ENCODE measurements around the gene CEP63.

The CEP63 gene

DNA sequence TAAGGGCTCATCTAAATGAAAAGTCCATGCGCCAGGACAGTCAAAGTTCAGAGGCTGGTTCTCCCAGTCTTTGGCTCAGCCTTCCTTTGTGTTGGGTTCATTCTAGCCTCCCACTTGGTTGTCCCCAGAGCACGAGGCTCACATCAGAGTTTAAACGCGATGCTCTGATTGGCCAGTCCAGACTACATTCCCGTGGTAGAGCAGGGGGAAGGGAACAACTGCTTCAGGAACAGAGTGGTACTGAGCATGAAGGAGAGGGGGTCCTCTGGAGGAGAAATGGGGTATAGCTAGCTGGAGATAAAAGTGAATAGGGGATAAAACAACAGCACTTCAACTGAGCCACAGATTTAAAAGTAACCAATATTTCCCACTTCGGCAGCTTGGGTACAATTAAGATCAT is 32.2 kb upstream of the CEP63 start:
- Histone ChIP-seq H3K4me1 (ENCODE audit: control insufficient read depth, insufficient read depth, low read length) (peaks cover 15% of the 10 kb centered on the region), H3K9me3 (ENCODE audit: control insufficient read depth, insufficient read depth, low read depth, low read length) (no peaks in the 10 kb centered on the region), H3K36me3 (ENCODE audit: control insufficient read depth, insufficient read depth, low read length) (no peaks in the 10 kb centered on the region), H3K27me3 (ENCODE audit: control insufficient read depth, insufficient read depth, low read length) (no peaks in the 10 kb centered on the region), H3K9ac (ENCODE audit: low read length) (no peak overlapping the region), H3K27ac (ENCODE audit: low read depth, low read length) (no peak overlapping the region), H3K4me3 (ENCODE audit: low read depth, low read length) (no peak overlapping the region)

DNA sequence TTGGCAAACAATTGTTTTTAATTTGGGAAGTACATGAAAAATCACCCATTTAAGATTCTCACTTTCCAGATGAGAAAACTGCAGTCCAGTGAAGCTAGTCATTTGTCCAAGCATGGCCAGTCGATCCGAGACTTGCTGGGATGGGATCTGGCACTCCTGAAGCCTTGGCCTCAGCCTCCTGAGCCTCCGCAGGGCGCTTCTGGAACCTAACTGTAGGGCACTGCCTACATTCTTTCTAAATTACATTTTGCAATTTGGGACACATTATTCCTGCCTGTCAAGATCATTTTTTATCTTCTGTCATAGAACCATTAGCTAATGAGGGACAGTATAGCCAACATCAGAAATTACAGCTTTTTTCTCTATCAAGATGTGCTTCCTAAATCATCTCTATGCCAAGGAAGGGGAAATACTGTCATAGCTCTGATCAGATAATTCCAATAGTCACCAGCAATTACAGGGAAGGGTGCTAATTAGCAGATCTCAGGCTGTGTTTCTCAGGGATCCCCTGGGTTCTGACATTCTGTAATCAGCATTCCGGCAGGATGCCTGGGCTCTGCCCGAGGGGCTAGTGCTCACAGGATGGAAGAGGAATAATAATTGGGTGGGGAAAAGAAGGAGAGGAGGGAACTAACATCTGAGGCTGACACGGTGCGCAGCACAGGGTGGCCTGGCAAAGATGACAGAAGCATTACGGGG is 28.3 kb upstream of the CEP63 start:
- no peaks in the 10 kb centered on the region for H3K9me3 ChIP-seq (ENCODE audit: control insufficient read depth, insufficient read depth, low read depth, low read length)
- no peak overlapping the region for H3K9ac ChIP-seq (ENCODE audit: low read length)
- H3K4me1 ChIP-seq (ENCODE audit: control insufficient read depth, insufficient read depth, low read length): peaks cover 17% of the 10 kb centered on the region
- no peak overlapping the region for H3K27ac ChIP-seq (ENCODE audit: low read depth, low read length)
- H3K36me3 ChIP-seq (ENCODE audit: control insufficient read depth, insufficient read depth, low read length): no peaks in the 10 kb centered on the region
- no peak overlapping the region for H3K4me3 ChIP-seq (ENCODE audit: low read depth, low read length)
- H3K27me3 ChIP-seq (ENCODE audit: control insufficient read depth, insufficient read depth, low read length): no peaks in the 10 kb centered on the region

- H3K9ac ChIP-seq (ENCODE audit: low read length): no peak overlapping the region
- no peak overlapping the region for H3K27ac ChIP-seq (ENCODE audit: low read depth, low read length)
- no peaks in the 10 kb centered on the region for H3K36me3 ChIP-seq (ENCODE audit: control insufficient read depth, insufficient read depth, low read length)
- H3K4me1 ChIP-seq (ENCODE audit: control insufficient read depth, insufficient read depth, low read length): peaks cover 22% of the 10 kb centered on the region
- no peaks in the 10 kb centered on the region for H3K27me3 ChIP-seq (ENCODE audit: control insufficient read depth, insufficient read depth, low read length)
- no peak overlapping the region for H3K4me3 ChIP-seq (ENCODE audit: low read depth, low read length)
- no peaks in the 10 kb centered on the region for H3K9me3 ChIP-seq (ENCODE audit: control insufficient read depth, insufficient read depth, low read depth, low read length)
Observed at GRCh38 chr3:134458406-134458945, 27.4 kb upstream of the CEP63 start.

DNA sequence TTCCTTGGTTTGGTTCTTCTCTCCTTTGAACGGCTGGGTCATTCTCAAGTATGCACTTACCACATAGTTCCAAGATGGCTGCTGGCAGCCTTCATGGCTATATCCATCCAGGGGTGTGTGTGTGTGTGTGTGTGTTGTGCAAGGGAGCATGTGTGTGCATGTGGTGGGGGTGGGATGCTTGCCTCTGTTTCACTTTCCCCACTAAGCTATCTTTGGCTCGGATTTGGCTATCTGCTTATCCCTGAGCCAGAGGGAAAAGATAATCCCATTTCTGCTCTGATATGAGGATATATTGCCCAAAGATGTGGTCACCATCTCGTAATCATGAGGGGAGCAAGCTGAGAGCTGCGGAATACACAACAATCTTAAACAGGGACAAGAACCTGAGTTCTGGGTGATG is 26.3 kb upstream of the CEP63 start:
- Histone ChIP-seq H3K4me1 (ENCODE audit: control insufficient read depth, insufficient read depth, low read length) (peaks cover 30% of the 10 kb centered on the region), H3K4me3 (ENCODE audit: low read depth, low read length) (no peak overlapping the region), H3K9me3 (ENCODE audit: control insufficient read depth, insufficient read depth, low read depth, low read length) (no peaks in the 10 kb centered on the region), H3K27ac (ENCODE audit: low read depth, low read length) (no peak overlapping the region), H3K36me3 (ENCODE audit: control insufficient read depth, insufficient read depth, low read length) (no peaks in the 10 kb centered on the region), H3K9ac (ENCODE audit: low read length) (no peak overlapping the region), H3K27me3 (ENCODE audit: control insufficient read depth, insufficient read depth, low read length) (no peaks in the 10 kb centered on the region)

- H3K27ac ChIP-seq (ENCODE audit: low read depth, low read length): no peak overlapping the region
- no peaks in the 10 kb centered on the region for H3K36me3 ChIP-seq (ENCODE audit: control insufficient read depth, insufficient read depth, low read length)
- no peak overlapping the region for H3K9ac ChIP-seq (ENCODE audit: low read length)
Observed at GRCh38 chr3:134460965-134461364, 24.9 kb upstream of the CEP63 start.

GRCh38 chr3:134462331-134462941 is 23.4 kb upstream of the CEP63 start:
- no peak overlapping the region for H3K4me3 ChIP-seq (ENCODE audit: low read depth, low read length)

More at GRCh38 chr3:134460965-134461364, 24.9 kb upstream of the CEP63 start:
- H3K4me1 ChIP-seq (ENCODE audit: control insufficient read depth, insufficient read depth, low read length): peaks cover 37% of the 10 kb centered on the region
- no peaks in the 10 kb centered on the region for H3K9me3 ChIP-seq (ENCODE audit: control insufficient read depth, insufficient read depth, low read depth, low read length)
- no peak overlapping the region for H3K4me3 ChIP-seq (ENCODE audit: low read depth, low read length)
- no peaks in the 10 kb centered on the region for H3K27me3 ChIP-seq (ENCODE audit: control insufficient read depth, insufficient read depth, low read length)

DNA sequence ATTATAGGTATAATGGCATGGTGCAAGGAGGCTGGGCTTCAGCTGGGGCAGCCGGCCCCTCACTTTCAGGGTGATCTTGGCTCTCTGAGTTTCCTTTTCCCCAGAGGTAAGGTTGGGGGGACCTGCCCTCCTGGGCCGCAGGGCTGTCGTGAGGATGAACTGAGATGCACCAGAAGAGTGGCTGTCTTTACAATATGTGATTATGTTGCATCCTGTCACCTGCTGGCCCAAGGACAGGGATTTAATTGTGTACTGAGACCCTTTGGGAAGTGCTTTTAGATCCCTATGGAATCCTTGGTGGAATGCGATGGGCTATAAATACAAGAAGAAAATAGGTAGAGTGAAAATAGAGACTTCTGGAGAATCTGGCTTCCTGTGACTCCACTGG is 22.2 kb upstream of the CEP63 start:
- H3K4me1 ChIP-seq (ENCODE audit: control insufficient read depth, insufficient read depth, low read length): peaks cover 31% of the 10 kb centered on the region
- H3K9ac ChIP-seq (ENCODE audit: low read length): peak overlapping the region; percentile 55
- no peaks in the 10 kb centered on the region for H3K9me3 ChIP-seq (ENCODE audit: control insufficient read depth, insufficient read depth, low read depth, low read length)
- H3K27me3 ChIP-seq (ENCODE audit: control insufficient read depth, insufficient read depth, low read length): no peaks in the 10 kb centered on the region
- H3K27ac ChIP-seq (ENCODE audit: low read depth, low read length): peak overlapping the region; percentile 55
- no peaks in the 10 kb centered on the region for H3K36me3 ChIP-seq (ENCODE audit: control insufficient read depth, insufficient read depth, low read length)
- H3K4me3 ChIP-seq (ENCODE audit: low read depth, low read length): peak overlapping the region; percentile 22; the same call in 1 of the 2 replicates

More at GRCh38 chr3:134462331-134462941, 23.4 kb upstream of the CEP63 start:
- Histone ChIP-seq H3K4me1 (ENCODE audit: control insufficient read depth, insufficient read depth, low read length) (peaks cover 36% of the 10 kb centered on the region), H3K27me3 (ENCODE audit: control insufficient read depth, insufficient read depth, low read length) (no peaks in the 10 kb centered on the region), H3K9me3 (ENCODE audit: control insufficient read depth, insufficient read depth, low read depth, low read length) (no peaks in the 10 kb centered on the region), H3K36me3 (ENCODE audit: control insufficient read depth, insufficient read depth, low read length) (no peaks in the 10 kb centered on the region), H3K27ac (ENCODE audit: low read depth, low read length) (no peak overlapping the region), H3K9ac (ENCODE audit: low read length) (no peak overlapping the region)

DNA sequence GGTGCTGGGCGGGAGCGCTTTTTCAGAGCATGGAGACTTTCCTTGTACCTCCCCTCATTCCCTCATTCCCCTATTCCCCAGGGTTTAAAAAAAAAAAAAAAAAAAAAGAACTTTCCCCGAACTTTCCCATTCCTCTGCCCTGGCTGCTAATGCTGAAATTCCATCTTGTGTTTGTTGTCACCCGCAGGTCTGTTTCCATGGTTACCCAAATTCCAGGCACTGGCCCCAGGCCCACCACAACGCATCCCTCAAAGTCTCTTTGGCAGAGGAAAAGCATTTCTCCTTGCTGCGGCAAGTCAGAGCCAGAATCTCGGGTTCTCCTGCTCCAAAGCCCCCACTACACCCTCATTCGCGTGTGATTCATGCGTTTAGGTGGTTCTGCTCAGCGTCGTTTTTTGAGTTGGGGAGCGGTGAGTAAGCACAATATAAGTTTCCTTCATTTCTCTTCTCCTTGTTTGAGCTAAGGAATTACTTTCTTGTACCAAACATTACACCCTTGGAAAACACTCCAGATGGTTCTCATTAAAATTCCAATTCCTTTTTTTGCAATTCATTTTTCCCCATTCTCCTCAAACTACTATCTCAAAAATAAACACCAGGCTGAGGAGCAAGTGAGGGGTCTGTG is 21.7 kb upstream of the CEP63 start:
- H3K27ac ChIP-seq (ENCODE audit: low read depth, low read length): peak overlapping the region; percentile 80

GRCh38 chr3:134464689-134465365 is 21.0 kb upstream of the CEP63 start:
- no peaks in the 10 kb centered on the region for H3K27me3 ChIP-seq (ENCODE audit: control insufficient read depth, insufficient read depth, low read length)
- no peaks in the 10 kb centered on the region for H3K9me3 ChIP-seq (ENCODE audit: control insufficient read depth, insufficient read depth, low read depth, low read length)
- peaks cover 31% of the 10 kb centered on the region for H3K4me1 ChIP-seq (ENCODE audit: control insufficient read depth, insufficient read depth, low read length)
- H3K9ac ChIP-seq (ENCODE audit: low read length): peak overlapping the region; percentile 13
- H3K4me3 ChIP-seq (ENCODE audit: low read depth, low read length): no peak overlapping the region
- no peaks in the 10 kb centered on the region for H3K36me3 ChIP-seq (ENCODE audit: control insufficient read depth, insufficient read depth, low read length)
- peak overlapping the region; percentile 80; the same call in 1 of the 2 replicates for H3K27ac ChIP-seq (ENCODE audit: low read depth, low read length)

More for the DNA sequence above, 21.7 kb upstream of the CEP63 start:
- Histone ChIP-seq H3K9ac (ENCODE audit: low read length) (peak overlapping the region; percentile 55), H3K4me3 (ENCODE audit: low read depth, low read length) (peak overlapping the region; percentile 35; the same call in 1 of the 2 replicates), H3K27me3 (ENCODE audit: control insufficient read depth, insufficient read depth, low read length) (no peaks in the 10 kb centered on the region), H3K36me3 (ENCODE audit: control insufficient read depth, insufficient read depth, low read length) (no peaks in the 10 kb centered on the region), H3K4me1 (ENCODE audit: control insufficient read depth, insufficient read depth, low read length) (peaks cover 31% of the 10 kb centered on the region), H3K9me3 (ENCODE audit: control insufficient read depth, insufficient read depth, low read depth, low read length) (no peaks in the 10 kb centered on the region)

GRCh38 chr3:134466331-134466730 is 19.5 kb upstream of the CEP63 start:
- Histone ChIP-seq H3K27me3 (ENCODE audit: control insufficient read depth, insufficient read depth, low read length) (no peaks in the 10 kb centered on the region), H3K9ac (ENCODE audit: low read length) (no peak overlapping the region), H3K9me3 (ENCODE audit: control insufficient read depth, insufficient read depth, low read depth, low read length) (no peaks in the 10 kb centered on the region), H3K36me3 (ENCODE audit: control insufficient read depth, insufficient read depth, low read length) (no peaks in the 10 kb centered on the region), H3K27ac (ENCODE audit: low read depth, low read length) (no peak overlapping the region), H3K4me1 (ENCODE audit: control insufficient read depth, insufficient read depth, low read length) (peaks cover 31% of the 10 kb centered on the region), H3K4me3 (ENCODE audit: low read depth, low read length) (no peak overlapping the region)

All from HUES6 (cell line).